Right cardiac atrium (tissue), 5 donors: Measurements from ENCODE around the gene MEIOB. TPM values are rescaled to one million over a fixed set of nuclear protein-coding genes. Genes with fewer than 3 reads are reported as not detected.
"Not testable (repeated sequence)": the region's sequence is repeated elsewhere in the genome, so short reads cannot be mapped to it uniquely, and the experiment has no call there.

ENCODE experiments used
- ATAC-seq, 2 donors: fragments of 200-7000 bp; cut with Tn5 transposase; one replicate each; pipeline versions ENCODE4 v1.8.0 to v1.9.1; 2020; ENCODE audit warnings: moderate library complexity in 2 of 2, mild to moderate bottlenecking in 1 of 2
- DNase-seq, 3 donors: peaks; one replicate each; pipeline ENCODE4 v3.0.0-alpha.2; 2020
- H3K27ac ChIP-seq: one replicate; pipeline ENCODE4 v1.5.1; 2013; ENCODE audit warnings: mild to moderate bottlenecking, low read length, control low read depth, moderate library complexity
- H3K27me3 ChIP-seq: one replicate; pipeline ENCODE4 v1.6.1; 2013; ENCODE audit not compliant: control insufficient read depth, insufficient read depth
- H3K4me1 ChIP-seq: one replicate; pipeline ENCODE4 v1.6.1; 2013; ENCODE audit warnings: low read length; ENCODE audit not compliant: control insufficient read depth, insufficient read depth
- H3K4me3 ChIP-seq: one replicate; pipeline ENCODE4 v1.5.1; 2013; ENCODE audit warnings: low read length, control low read depth
- H3K9me3 ChIP-seq: one replicate; pipeline ENCODE4 v1.6.1; 2013; ENCODE audit warnings: low read length; ENCODE audit not compliant: control insufficient read depth
- WGBS: extraction: QIAGEN DNeasy Blood & Tissue Kit; methylation state at CpG from one replicate; pipeline ENCODE4 v1.1.7; 2013; 5-methylcytosine and 5-hydroxymethylcytosine counted together
- intact Hi-C, 4 donors: fragments of 100-400 bp; cut with DNase I; formaldehyde crosslinking; loops; one replicate each; pipeline versions ENCODE4 v1.11.0 to v1.14.0; 2022 to 2023
- polyA plus RNA-seq: library from polyadenylated mRNA; stranded (reverse); fragments of 200-250 nt; gene quantifications from one replicate; pipeline ENCODE4 v1.2.3, GENCODE V29; 2013
- total RNA-seq, 4 donors: library from RNA; stranded (reverse); fragmentation: NEBNext Ultra II Directional; extraction: Animal tissue kit (Norgen Biotek cat#: 25700); gene quantifications; one replicate each; pipeline ENCODE4 v1.2.1, GENCODE V29; 2021
- donor health status: healthy with polysubstance abuse.
- donor health status: DM: no; HTN: yes; CAD: no.
- donor health status: DM: no; HTN: no; CAD: no.
- donor health status: DM: no; HTN: yes; CAD: no; lungs with severe emphysema.
- donor health status: DM: yes; HTN: yes; CAD: no.

MEIOB gene
- total and polyA plus RNA-seq, 5 donors: not detected

DNA sequence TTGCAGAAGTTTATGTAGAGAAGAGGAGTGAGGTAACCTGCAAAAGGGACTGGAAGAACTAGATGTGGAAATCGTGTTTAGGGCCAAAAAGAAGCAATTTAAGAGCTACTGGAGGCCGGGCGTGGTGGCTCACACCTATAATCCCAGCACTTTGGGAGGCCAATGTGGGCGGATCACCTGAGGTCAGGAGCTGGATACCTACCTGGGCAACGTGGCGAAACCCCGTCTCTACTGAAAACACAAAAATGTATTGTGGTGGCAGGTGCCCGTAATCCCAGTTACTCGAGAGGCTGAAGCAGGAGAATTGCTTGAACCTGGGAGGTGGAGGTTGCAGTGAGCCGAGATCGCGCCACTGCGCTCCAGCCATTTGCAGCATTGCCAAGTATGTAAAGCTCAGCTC lies 4.1 kb upstream of the MEIOB start:
- WGBS: 87% methylated on average over 13 of the region's 13 CpGs
- not testable (repeated sequence) for H3K27me3 ChIP-seq

DNA sequence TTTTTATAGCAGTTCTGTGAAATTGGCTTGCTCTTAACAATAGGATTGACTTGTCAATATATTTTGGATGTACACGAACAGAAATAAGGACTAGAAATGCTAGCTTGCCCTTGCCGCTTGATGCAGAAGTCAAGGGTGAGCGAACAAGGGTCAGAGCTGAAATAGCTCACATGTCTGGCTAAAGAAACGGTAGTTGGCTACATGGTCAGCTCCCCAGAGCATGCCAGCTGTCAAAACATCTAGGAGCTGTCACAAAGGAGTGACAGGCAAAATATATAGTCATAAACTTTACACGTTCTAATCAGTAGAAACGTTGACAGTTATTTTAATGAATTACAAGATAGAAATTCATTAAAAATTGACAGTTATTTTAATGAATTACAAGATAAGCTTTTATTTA lies 2.9 kb upstream of the MEIOB start:
- no peak for ATAC-seq
- no peak for DNase-seq
- no peaks in the 10 kb centered on the region for H3K27me3 ChIP-seq
- WGBS: 43% methylated on average over 6 of the region's 6 CpGs
- H3K9me3 ChIP-seq: no peaks in the 10 kb centered on the region
- H3K4me3 ChIP-seq: no peak overlapping the region
- H3K27ac ChIP-seq: no peak overlapping the region
- H3K4me1 ChIP-seq: no peaks in the 10 kb centered on the region
- intact Hi-C loops: no loop called here

More for the DNA sequence above, 4.1 kb upstream of the MEIOB start:
- H3K9me3 ChIP-seq, H3K4me3 ChIP-seq, DNase-seq, H3K27ac ChIP-seq, intact Hi-C loops, H3K4me1 ChIP-seq, ATAC-seq: not testable (repeated sequence)

- WGBS: 54% methylated on average over 9 of the region's 9 CpGs
- H3K27ac ChIP-seq: no peak overlapping the region
- intact Hi-C loops: no loop called here
- H3K9me3 ChIP-seq: no peaks in the 10 kb centered on the region
- no peaks in the 10 kb centered on the region for H3K27me3 ChIP-seq
- no peak for DNase-seq
- no peak for ATAC-seq
- no peaks in the 10 kb centered on the region for H3K4me1 ChIP-seq
- H3K4me3 ChIP-seq: no peak overlapping the region
These were observed 1.4 kb downstream of the MEIOB start for GRCh38 chr16:1870365-1871082.

GRCh38 chr16:1865902-1866690 lies 5.9 kb downstream of the MEIOB start:
- DNase-seq: no peak
- H3K9me3 ChIP-seq: no peaks in the 10 kb centered on the region
- no peak overlapping the region for H3K4me3 ChIP-seq
- no peak for ATAC-seq
- H3K4me1 ChIP-seq: no peaks in the 10 kb centered on the region
- intact Hi-C loops: loop anchor here in 3 of 4 donors (2.0 to 10.0 kb wide), 2 partner anchors 59 to 63 kb away; no protein-coding TSS in a partner anchor
- H3K27me3 ChIP-seq: no peaks in the 10 kb centered on the region
- no peak overlapping the region for H3K27ac ChIP-seq
- 67% methylated on average over 6 of the region's 6 CpGs for WGBS

- Histone ChIP-seq H3K9me3 (no peaks in the 10 kb centered on the region), H3K27ac (no peak overlapping the region), H3K4me3 (no peak overlapping the region), H3K4me1 (no peaks in the 10 kb centered on the region), H3K27me3 (no peaks in the 10 kb centered on the region)
- no peak for DNase-seq
- intact Hi-C loops: loop anchor here (2.0 to 10.0 kb wide), 3 partner anchors 61 to 68 kb away; no protein-coding TSS in a partner anchor
- no peak for ATAC-seq
- WGBS: 10% methylated on average over 4 of the region's 4 CpGs
These were observed 8.1 kb downstream of the MEIOB start for GRCh38 chr16:1863681-1864460.

DNA sequence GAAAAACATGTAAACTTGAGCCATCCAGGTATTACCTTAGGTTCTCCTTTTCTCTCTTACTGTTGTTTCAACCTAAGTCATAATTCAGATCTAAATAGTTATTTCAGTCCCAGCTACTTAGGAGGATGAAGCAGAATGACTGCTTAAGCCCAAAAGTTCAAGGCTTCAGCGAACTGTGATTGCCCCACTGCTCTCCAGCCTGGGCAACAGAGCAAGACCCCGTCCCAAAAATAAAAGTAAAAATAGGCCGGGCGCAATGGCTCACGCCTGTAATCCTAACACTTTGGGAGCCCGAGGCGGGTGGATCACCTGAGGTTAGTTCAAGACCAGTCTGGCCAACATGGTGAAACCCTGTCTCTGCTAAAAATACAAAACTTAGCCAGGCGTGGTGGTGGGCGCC lies 9.6 kb downstream of the MEIOB start:
- H3K4me1 ChIP-seq: no peaks in the 10 kb centered on the region
- H3K27me3 ChIP-seq: no peaks in the 10 kb centered on the region
- intact Hi-C loops: loop anchor here in 2 of 4 donors (5.0 to 10.0 kb wide), 2 partner anchors 62 to 70 kb away; no protein-coding TSS in a partner anchor
- H3K9me3 ChIP-seq: no peaks in the 10 kb centered on the region
- no peak overlapping the region for H3K4me3 ChIP-seq
- ATAC-seq (no peak), DNase-seq (no peak)
- WGBS: 81% methylated on average over 9 of the region's 9 CpGs
- H3K27ac ChIP-seq: no peak overlapping the region

DNA sequence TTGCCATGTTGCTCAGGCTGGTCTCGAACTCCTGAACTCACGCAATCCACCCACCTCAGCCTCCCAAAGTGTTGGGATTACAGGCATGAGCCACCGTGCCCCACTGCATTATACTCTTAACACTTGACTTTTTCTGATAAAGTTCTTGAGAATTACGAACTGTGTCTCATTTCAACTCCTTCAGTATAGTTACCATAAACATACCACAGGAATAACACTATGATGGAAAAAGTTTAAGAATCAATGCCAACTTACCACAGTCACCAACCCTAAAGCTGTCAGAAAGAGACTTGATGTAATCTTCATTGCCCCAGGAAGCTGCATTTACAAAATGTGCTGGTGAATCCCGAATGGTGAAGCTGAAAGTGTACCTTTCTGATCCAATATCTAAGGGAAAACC lies 10.2 kb downstream of the MEIOB start:
- H3K4me3 ChIP-seq: no peak overlapping the region
- whole genome bisulfite sequencing: 66% methylated on average over 5 of the region's 5 CpGs
- no peak for DNase-seq
- H3K9me3 ChIP-seq: no peaks in the 10 kb centered on the region
- ATAC-seq: no peak
- H3K4me1 ChIP-seq: no peaks in the 10 kb centered on the region
- H3K27me3 ChIP-seq: no peaks in the 10 kb centered on the region
- no peak overlapping the region for H3K27ac ChIP-seq
- intact Hi-C loops: loop anchor here in 2 of 4 donors (5.0 to 10.0 kb wide), 2 partner anchors 63 to 71 kb away; no protein-coding TSS in a partner anchor

GRCh38 chr16:1859650-1860049 lies 12.3 kb downstream of the MEIOB start:
- 31% methylated on average over 8 of the region's 8 CpGs for WGBS
- Histone ChIP-seq H3K27me3 (no peaks in the 10 kb centered on the region), H3K27ac (no peak overlapping the region), H3K4me3 (no peak overlapping the region), H3K4me1 (no peaks in the 10 kb centered on the region), H3K9me3 (no peaks in the 10 kb centered on the region)
- ATAC-seq (no peak), DNase-seq (no peak)
- intact Hi-C loops: loop anchor here in 2 of 4 donors (5.0 to 10.0 kb wide), 2 partner anchors 65 to 73 kb away; no protein-coding TSS in a partner anchor

GRCh38 chr16:1858189-1858865 lies 13.6 kb downstream of the MEIOB start:
- H3K9me3 ChIP-seq: no peaks in the 10 kb centered on the region
- no peak overlapping the region for H3K4me3 ChIP-seq
- ATAC-seq (no peak), DNase-seq (no peak)
- no peaks in the 10 kb centered on the region for H3K4me1 ChIP-seq
- H3K27me3 ChIP-seq: no peaks in the 10 kb centered on the region
- 20% methylated on average over 8 of the region's 8 CpGs for WGBS
- intact Hi-C loops: no loop called here
- H3K27ac ChIP-seq: no peak overlapping the region

DNA sequence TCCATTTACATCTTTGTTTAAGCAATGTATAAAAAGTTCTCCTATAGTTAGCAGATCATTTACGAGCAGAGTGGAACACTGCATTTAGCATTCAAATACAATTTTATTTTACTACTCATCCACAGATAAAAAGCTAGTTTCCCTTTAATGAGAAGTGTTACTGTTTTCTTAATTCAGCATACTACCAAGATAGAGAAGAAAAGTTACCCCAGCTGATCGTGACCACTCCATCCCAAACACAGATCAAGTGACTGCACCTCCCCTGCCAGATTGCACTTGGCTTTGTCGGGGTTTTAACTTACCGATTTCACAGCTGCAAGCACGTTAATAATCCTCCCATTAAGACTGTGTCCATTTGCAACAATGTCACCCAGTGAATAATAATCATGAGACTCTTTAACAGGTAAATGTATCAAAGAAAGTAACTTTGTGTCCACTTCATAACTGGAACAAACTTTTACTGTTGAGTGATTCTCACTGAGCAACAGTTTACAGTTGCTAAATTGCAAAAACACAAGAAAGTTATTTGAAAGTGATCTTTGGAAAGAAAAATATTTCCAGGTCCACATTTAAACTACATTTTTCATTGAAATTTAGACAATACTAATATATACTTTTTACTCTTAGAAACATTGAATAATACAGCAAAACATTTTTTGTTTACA lies 14.4 kb downstream of the MEIOB start:
- WGBS: 46% methylated on average over 5 of the region's 5 CpGs

More for the DNA sequence above, 14.4 kb downstream of the MEIOB start:
- no peaks in the 10 kb centered on the region for H3K4me1 ChIP-seq
- DNase-seq: no peak
- ATAC-seq: no peak
- no peaks in the 10 kb centered on the region for H3K9me3 ChIP-seq
- H3K27me3 ChIP-seq: no peaks in the 10 kb centered on the region
- intact Hi-C loops: no loop called here
- H3K4me3 ChIP-seq: no peak overlapping the region
- no peak overlapping the region for H3K27ac ChIP-seq
